GM15510 (cell line): ENCODE measurements around the gene SULT2B1.

Experiments
- POLR2A ChIP-seq: IDR thresholded peaks from 3 replicates; pipeline ENCODE4 v1.6.1; 2011; ENCODE audit warnings: borderline replicate concordance; ENCODE audit not compliant: insufficient read length; ENCODE audit errors: extremely low read depth

The SULT2B1 gene

GRCh38 chr19:48551437-48552302 lies at the start of gene SULT2B1:
Gene SULT2B1, plus strand, starts transcription at chr19:48552172. Its CDS starts 81 bp downstream, at chr19:48552253.
- no peak for TF ChIP-seq POLR2A

- no peak for TF ChIP-seq POLR2A
Measured at GRCh38 chr19:48502350-48503018, 49.5 kb upstream of the SULT2B1 start.

GRCh38 chr19:48506138-48506733 lies 45.7 kb upstream of the SULT2B1 start:
- TF ChIP-seq POLR2A, result no peak

- TF ChIP-seq POLR2A, result no peak
Measured at GRCh38 chr19:48507911-48508439, 44.0 kb upstream of the SULT2B1 start.

- no peak for TF ChIP-seq POLR2A
Measured at GRCh38 chr19:48508729-48509411, 43.1 kb upstream of the SULT2B1 start.

- no peak for TF ChIP-seq POLR2A
Measured at GRCh38 chr19:48509467-48510194, 42.3 kb upstream of the SULT2B1 start.

GRCh38 chr19:48510421-48511268 lies 41.3 kb upstream of the SULT2B1 start:
- no peak for TF ChIP-seq POLR2A

- TF ChIP-seq POLR2A, result no peak
Measured at GRCh38 chr19:48511321-48511731, 40.6 kb upstream of the SULT2B1 start.

GRCh38 chr19:48511800-48512503 lies 40.0 kb upstream of the SULT2B1 start, which contains the start of gene LMTK3:
Gene LMTK3, minus strand, starts transcription at chr19:48511835. Its CDS starts 259 bp downstream, at chr19:48511576.
- no peak for TF ChIP-seq POLR2A

- TF ChIP-seq POLR2A, result no peak
Measured at GRCh38 chr19:48512504-48513288, 39.3 kb upstream of the SULT2B1 start.

GRCh38 chr19:48513289-48514122 lies 38.5 kb upstream of the SULT2B1 start:
- peak; percentile 28 for TF ChIP-seq POLR2A
